OCI-LY1 (cell line): ENCODE measurements around the gene GALR3.

Experiments used
- H2AFZ ChIP-seq: fragments of 200-600 bp; sonication (generic), shearing (Covaris generic); 2 replicates; pipeline ENCODE4 v1.6.0; 2014; ENCODE audit warnings: antibody characterized with exemption, mild to moderate bottlenecking, low read length
- H3F3A ChIP-seq: fragments of 200-600 bp; sonication (generic), shearing (Covaris generic); 2 replicates; pipeline ENCODE4 v1.6.0; 2014; ENCODE audit warnings: mild to moderate bottlenecking, antibody characterized with exemption, low read length, moderate library complexity; ENCODE audit not compliant: insufficient read depth
- H3K27ac ChIP-seq: fragments of 200-600 bp; sonication (generic); 2 replicates; pipeline ENCODE4 v1.5.1; 2014; ENCODE audit warnings: low read length, mixed run types, mild to moderate bottlenecking, low read depth; ENCODE audit not compliant: poor library complexity, severe bottlenecking
- H3K27me3 ChIP-seq: fragments of 200-600 bp; sonication (generic); 2 replicates; pipeline ENCODE4 v1.6.0; 2014; ENCODE audit warnings: antibody characterized with exemption, mild to moderate bottlenecking, low read length, moderate library complexity; ENCODE audit not compliant: insufficient read depth
- H3K36me3 ChIP-seq: fragments of 200-600 bp; sonication (generic); 2 replicates; pipeline ENCODE4 v1.6.1; 2014; ENCODE audit warnings: mild to moderate bottlenecking, antibody characterized with exemption, low read length, moderate library complexity, mixed read lengths; ENCODE audit not compliant: insufficient read depth
- H3K4me1 ChIP-seq: fragments of 200-600 bp; sonication (generic); 2 replicates; pipeline ENCODE4 v1.5.1; 2014; ENCODE audit warnings: mild to moderate bottlenecking, low read length, moderate library complexity; ENCODE audit not compliant: insufficient read depth, severe bottlenecking
- H3K4me2 ChIP-seq: fragments of 200-600 bp; sonication (generic), shearing (Covaris generic); 2 replicates; pipeline ENCODE4 v1.6.1; 2014; ENCODE audit warnings: low read length
- H3K4me3 ChIP-seq: fragments of 200-600 bp; sonication (generic); 2 replicates; pipeline ENCODE4 v1.5.1; 2014; ENCODE audit warnings: low read length, low read depth, mild to moderate bottlenecking, mixed read lengths; ENCODE audit not compliant: poor library complexity, severe bottlenecking
- H3K79me2 ChIP-seq: fragments of 200-600 bp; shearing (Covaris generic); 2 replicates; pipeline ENCODE4 v1.6.1; 2016; ENCODE audit warnings: mixed run types, low read length, mixed read lengths; ENCODE audit not compliant: insufficient read depth
- H3K9ac ChIP-seq: fragments of 200-600 bp; sonication (generic), shearing (Covaris generic); 2 replicates; pipeline ENCODE4 v1.6.1; 2014; ENCODE audit warnings: mild to moderate bottlenecking, low read length, mixed read lengths
- H3K9me2 ChIP-seq: fragments of 200-600 bp; sonication (generic), shearing (Covaris generic); 2 replicates; pipeline ENCODE4 v1.6.1; 2014; ENCODE audit warnings: low read depth, mild to moderate bottlenecking, low read length, mixed read lengths
- H3K9me3 ChIP-seq: fragments of 200-600 bp; shearing (Covaris generic); 2 replicates; pipeline ENCODE4 v1.6.1; 2014; ENCODE audit warnings: low read length, mixed read lengths
- H4K20me1 ChIP-seq: fragments of 200-600 bp; sonication (generic), shearing (Covaris generic); 2 replicates; pipeline ENCODE4 v1.6.0; 2016; ENCODE audit warnings: mild to moderate bottlenecking, low read length; ENCODE audit not compliant: insufficient read depth
- EZH2 ChIP-seq: fragments of 200-600 bp; sonication (generic), shearing (Covaris generic); IDR thresholded peaks from 2 replicates; pipeline ENCODE4 v1.8.0; 2017; ENCODE audit warnings: borderline replicate concordance, mixed run types, mild to moderate bottlenecking, antibody characterized with exemption, low read length, moderate library complexity, mixed read lengths
- TF ChIP-seq, protein P1 (sequence below): fragments of 200-600 bp; sonication (generic), shearing (Covaris generic); IDR thresholded peaks from 2 replicates; pipeline ENCODE4 v1.5.1; 2017; ENCODE audit warnings: mild to moderate bottlenecking, antibody characterized with exemption, low read length, moderate library complexity, mixed read lengths

The GALR3 gene

DNA sequence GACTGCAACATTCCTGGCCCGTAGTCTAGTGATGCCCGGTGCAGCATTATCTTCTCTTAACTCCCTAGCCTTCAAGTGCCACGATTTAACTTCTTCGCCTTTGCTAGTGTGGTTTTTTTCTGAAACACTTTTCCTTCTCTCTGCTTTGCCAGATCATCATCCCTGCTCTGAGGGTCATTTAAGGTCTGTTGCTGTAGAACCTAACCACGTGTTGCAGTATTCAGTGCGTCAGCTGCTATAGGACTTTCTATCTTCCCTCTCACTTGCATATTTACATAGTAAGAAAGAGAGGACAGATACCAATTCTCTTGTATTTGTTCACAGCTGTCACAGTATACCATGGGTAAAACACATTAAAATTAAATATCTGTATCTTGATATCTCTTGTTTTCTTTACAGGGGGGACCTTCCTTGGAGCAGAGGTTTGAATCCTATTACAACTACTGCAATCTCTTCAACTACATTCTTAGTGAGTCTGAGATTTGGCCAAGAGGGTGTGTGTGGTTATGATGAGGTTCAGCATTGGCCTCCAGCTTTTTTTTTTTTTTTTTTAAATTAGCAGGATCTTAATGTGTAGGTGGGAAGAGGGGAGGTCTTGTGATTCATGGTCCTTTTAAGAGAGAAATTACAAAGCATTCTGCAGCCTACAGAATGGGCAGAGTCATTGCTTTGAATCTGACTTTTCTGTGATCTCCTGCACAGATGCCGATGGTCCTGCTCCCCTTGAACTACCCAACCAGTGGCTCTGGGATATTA lies 39.6 kb downstream of the GALR3 start:
- H3K9me3 ChIP-seq: no peaks in the 10 kb centered on the region
- peaks cover 95% of the 10 kb centered on the region for H3K36me3 ChIP-seq
- H3K27me3 ChIP-seq: no peaks in the 10 kb centered on the region
- no peak overlapping the region for H2AFZ ChIP-seq
- no peak for TF ChIP-seq EZH2
- TF ChIP-seq, protein P1, sequence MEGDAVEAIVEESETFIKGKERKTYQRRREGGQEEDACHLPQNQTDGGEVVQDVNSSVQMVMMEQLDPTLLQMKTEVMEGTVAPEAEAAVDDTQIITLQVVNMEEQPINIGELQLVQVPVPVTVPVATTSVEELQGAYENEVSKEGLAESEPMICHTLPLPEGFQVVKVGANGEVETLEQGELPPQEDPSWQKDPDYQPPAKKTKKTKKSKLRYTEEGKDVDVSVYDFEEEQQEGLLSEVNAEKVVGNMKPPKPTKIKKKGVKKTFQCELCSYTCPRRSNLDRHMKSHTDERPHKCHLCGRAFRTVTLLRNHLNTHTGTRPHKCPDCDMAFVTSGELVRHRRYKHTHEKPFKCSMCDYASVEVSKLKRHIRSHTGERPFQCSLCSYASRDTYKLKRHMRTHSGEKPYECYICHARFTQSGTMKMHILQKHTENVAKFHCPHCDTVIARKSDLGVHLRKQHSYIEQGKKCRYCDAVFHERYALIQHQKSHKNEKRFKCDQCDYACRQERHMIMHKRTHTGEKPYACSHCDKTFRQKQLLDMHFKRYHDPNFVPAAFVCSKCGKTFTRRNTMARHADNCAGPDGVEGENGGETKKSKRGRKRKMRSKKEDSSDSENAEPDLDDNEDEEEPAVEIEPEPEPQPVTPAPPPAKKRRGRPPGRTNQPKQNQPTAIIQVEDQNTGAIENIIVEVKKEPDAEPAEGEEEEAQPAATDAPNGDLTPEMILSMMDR: no peak
- H3K9ac ChIP-seq: no peak overlapping the region
- H3K27ac ChIP-seq: no peak overlapping the region
- no peaks in the 10 kb centered on the region for H3K4me1 ChIP-seq
- no peaks in the 10 kb centered on the region for H3K9me2 ChIP-seq
- H4K20me1 ChIP-seq: no peaks in the 10 kb centered on the region
- 0 out of 2 replicates have a peak, but pooled peaks cover 7% of the 10 kb centered on the region for H3F3A ChIP-seq
- no peak overlapping the region for H3K4me3 ChIP-seq
- no peaks in the 10 kb centered on the region for H3K79me2 ChIP-seq
- no peak overlapping the region for H3K4me2 ChIP-seq

DNA sequence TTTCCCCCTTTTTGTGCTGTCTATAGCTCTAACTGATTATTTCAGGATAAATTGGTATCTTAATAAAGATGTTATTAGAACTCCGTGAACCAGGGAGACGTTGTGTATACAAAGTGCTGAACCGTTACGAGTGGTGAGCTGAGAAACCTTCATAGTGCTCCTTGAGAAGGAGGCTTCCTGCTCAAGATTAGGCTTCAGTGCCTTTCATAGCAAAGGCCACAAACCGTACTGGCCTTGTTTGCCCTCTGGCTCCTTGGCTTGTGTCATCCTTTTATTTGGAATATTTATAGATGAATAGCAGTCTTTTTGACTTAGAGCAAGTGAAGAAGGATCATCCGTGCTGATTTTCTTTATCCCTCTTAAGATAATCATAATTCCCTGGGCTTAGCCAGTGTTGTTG lies 42.3 kb downstream of the GALR3 start:
- Histone ChIP-seq H2AFZ (no peak overlapping the region), H3K4me3 (no peak overlapping the region), H3K9me3 (no peaks in the 10 kb centered on the region), H3K27ac (no peak overlapping the region), H3K79me2 (no peaks in the 10 kb centered on the region), H4K20me1 (no peaks in the 10 kb centered on the region), H3K9me2 (no peaks in the 10 kb centered on the region), H3F3A (0 out of 2 replicates have a peak, but pooled peaks cover 7% of the 10 kb centered on the region), H3K4me2 (no peak overlapping the region), H3K4me1 (no peaks in the 10 kb centered on the region), H3K27me3 (no peaks in the 10 kb centered on the region), H3K36me3 (peaks cover 97% of the 10 kb centered on the region), H3K9ac (no peak overlapping the region)
- TF ChIP-seq, protein P1: no peak
- no peak for TF ChIP-seq EZH2

DNA sequence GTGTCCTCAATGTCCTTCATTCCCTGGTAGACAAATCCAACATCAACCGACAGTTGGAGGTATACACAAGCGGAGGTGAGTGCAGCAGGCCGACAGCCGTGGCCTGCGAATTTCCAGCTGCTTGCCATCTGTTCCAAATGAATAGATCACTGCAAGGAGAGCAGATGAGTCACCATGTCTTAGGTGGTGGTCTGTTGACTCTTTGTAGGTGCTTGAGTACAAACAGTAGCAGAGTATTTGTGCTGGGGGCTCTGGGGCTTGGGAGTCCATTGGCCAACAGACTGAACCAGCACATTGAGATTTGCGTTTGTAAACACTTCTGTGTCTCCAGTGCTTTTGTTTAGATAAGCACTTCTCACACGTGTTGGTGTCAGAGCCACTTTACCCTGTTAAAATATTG lies 47.1 kb downstream of the GALR3 start:
- Histone ChIP-seq H3K4me3 (no peak overlapping the region), H3K36me3 (peaks cover 94% of the 10 kb centered on the region), H3K4me1 (no peaks in the 10 kb centered on the region), H3K4me2 (no peak overlapping the region), H3K79me2 (no peaks in the 10 kb centered on the region), H3K9ac (no peak overlapping the region), H3K9me2 (no peaks in the 10 kb centered on the region), H2AFZ (no peak overlapping the region), H3K27ac (no peak overlapping the region), H3F3A (no peaks in the 10 kb centered on the region), H3K27me3 (no peaks in the 10 kb centered on the region), H4K20me1 (no peaks in the 10 kb centered on the region), H3K9me3 (no peaks in the 10 kb centered on the region)
- no peak for TF ChIP-seq EZH2
- TF ChIP-seq, protein P1: no peak
